Measurements from ENCODE around the gene CSF3R. TPM values are rescaled to one million over a fixed set of nuclear protein-coding genes. Genes with fewer than 3 reads are reported as not detected.

CSF3R gene
- total RNA-seq, 1 donor from 2014 or later: 0.20 TPM

GRCh38 chr1:36525166-36525565 lies 42.5 kb upstream of the CSF3R start:
- Mint-ChIP-seq H3K27ac (ENCODE audit: unreplicated experiment) (no peak overlapping the region), H3K36me3 (ENCODE audit: low read depth, unreplicated experiment) (no peaks in the 10 kb centered on the region), H3K4me3 (ENCODE audit: unreplicated experiment) (no peak overlapping the region), H3K9me3 (ENCODE audit: unreplicated experiment) (no peaks in the 10 kb centered on the region), H3K4me1 (ENCODE audit: low read depth, unreplicated experiment) (no peaks in the 10 kb centered on the region), H3K27me3 (ENCODE audit: low read depth, unreplicated experiment) (peaks cover 17% of the 10 kb centered on the region)
- DNase-seq (ENCODE audit: low read depth) (no peak), FAIRE-seq (no peak)
- Histone ChIP-seq H3K27ac (ENCODE audit: low read depth, low read length) (no peak overlapping the region), H3K4me1 (ENCODE audit: insufficient read depth, low read length) (no peaks in the 10 kb centered on the region), H2AFZ (ENCODE audit: low read depth, low read length) (no peak overlapping the region), H3K4me2 (ENCODE audit: low read length) (no peak overlapping the region), H3K4me3 (ENCODE audit: insufficient read depth, low read depth, low read length) (no peak overlapping the region), H3K9me3 (ENCODE audit: insufficient read depth, low read depth, low read length) (no peaks in the 10 kb centered on the region), H4K20me1 (ENCODE audit: insufficient read depth, low read length) (no peaks in the 10 kb centered on the region), H3K9ac (ENCODE audit: low read length) (no peak overlapping the region), H3K27me3 (ENCODE audit: insufficient read depth, low read length) (no peaks in the 10 kb centered on the region), H3K79me2 (ENCODE audit: insufficient read depth, low read length) (no peaks in the 10 kb centered on the region), H3K36me3 (ENCODE audit: insufficient read depth, low read length) (no peaks in the 10 kb centered on the region)
- no peak for TF ChIP-seq EZH2 (IDR thresholded peaks at IDR 0.05; ENCODE audit: insufficient read depth, low read length)
- TF ChIP-seq CTCF (IDR thresholded peaks at IDR 0.05; ENCODE audit: insufficient read depth, low read depth, low read length): no peak

- H3K27me3 Mint-ChIP-seq (ENCODE audit: low read depth, unreplicated experiment): peaks cover 20% of the 10 kb centered on the region
- TF ChIP-seq EZH2 (IDR thresholded peaks at IDR 0.05; ENCODE audit: insufficient read depth, low read length): no peak
- H3K4me1 Mint-ChIP-seq (ENCODE audit: low read depth, unreplicated experiment): no peaks in the 10 kb centered on the region
- H3K36me3 Mint-ChIP-seq (ENCODE audit: low read depth, unreplicated experiment): no peaks in the 10 kb centered on the region
- Histone ChIP-seq H3K27ac (ENCODE audit: low read depth, low read length) (no peak overlapping the region), H4K20me1 (ENCODE audit: insufficient read depth, low read length) (no peaks in the 10 kb centered on the region), H3K4me2 (ENCODE audit: low read length) (no peak overlapping the region), H3K9me3 (ENCODE audit: insufficient read depth, low read depth, low read length) (no peaks in the 10 kb centered on the region), H3K9ac (ENCODE audit: low read length) (no peak overlapping the region), H3K79me2 (ENCODE audit: insufficient read depth, low read length) (no peaks in the 10 kb centered on the region), H3K4me3 (ENCODE audit: insufficient read depth, low read depth, low read length) (no peak overlapping the region), H3K4me1 (ENCODE audit: insufficient read depth, low read length) (no peaks in the 10 kb centered on the region), H3K36me3 (ENCODE audit: insufficient read depth, low read length) (no peaks in the 10 kb centered on the region), H3K27me3 (ENCODE audit: insufficient read depth, low read length) (no peaks in the 10 kb centered on the region), H2AFZ (ENCODE audit: low read depth, low read length) (no peak overlapping the region)
- FAIRE-seq: no peak
- no peak overlapping the region for H3K4me3 Mint-ChIP-seq (ENCODE audit: unreplicated experiment)
- no peak for DNase-seq (ENCODE audit: low read depth)
- H3K9me3 Mint-ChIP-seq (ENCODE audit: unreplicated experiment): no peaks in the 10 kb centered on the region
- no peak overlapping the region for H3K27ac Mint-ChIP-seq (ENCODE audit: unreplicated experiment)
Observed at GRCh38 chr1:36524359-36525062, 41.8 kb upstream of the CSF3R start.

GRCh38 chr1:36523850-36524249 lies 41.1 kb upstream of the CSF3R start:
- no peak overlapping the region for H3K27ac ChIP-seq (ENCODE audit: low read depth, low read length)
- no peak for FAIRE-seq
- H2AFZ ChIP-seq (ENCODE audit: low read depth, low read length): no peak overlapping the region
- H3K4me3 ChIP-seq (ENCODE audit: insufficient read depth, low read depth, low read length): no peak overlapping the region
- H3K9me3 ChIP-seq (ENCODE audit: insufficient read depth, low read depth, low read length): no peaks in the 10 kb centered on the region
- H3K36me3 ChIP-seq (ENCODE audit: insufficient read depth, low read length): no peaks in the 10 kb centered on the region
- no peak overlapping the region for H3K27ac Mint-ChIP-seq (ENCODE audit: unreplicated experiment)
- TF ChIP-seq EZH2 (IDR thresholded peaks at IDR 0.05; ENCODE audit: insufficient read depth, low read length) (no peak), CTCF (IDR thresholded peaks at IDR 0.05; ENCODE audit: insufficient read depth, low read depth, low read length) (no peak)
- H3K27me3 Mint-ChIP-seq (ENCODE audit: low read depth, unreplicated experiment): peaks cover 24% of the 10 kb centered on the region
- H3K27me3 ChIP-seq (ENCODE audit: insufficient read depth, low read length): no peaks in the 10 kb centered on the region
- no peaks in the 10 kb centered on the region for H3K36me3 Mint-ChIP-seq (ENCODE audit: low read depth, unreplicated experiment)
- no peak for DNase-seq (ENCODE audit: low read depth)
- H3K79me2 ChIP-seq (ENCODE audit: insufficient read depth, low read length): no peaks in the 10 kb centered on the region
- H3K9me3 Mint-ChIP-seq (ENCODE audit: unreplicated experiment): no peaks in the 10 kb centered on the region
- H3K4me1 Mint-ChIP-seq (ENCODE audit: low read depth, unreplicated experiment): no peaks in the 10 kb centered on the region
- no peaks in the 10 kb centered on the region for H3K4me1 ChIP-seq (ENCODE audit: insufficient read depth, low read length)
- H4K20me1 ChIP-seq (ENCODE audit: insufficient read depth, low read length): no peaks in the 10 kb centered on the region
- H3K4me2 ChIP-seq (ENCODE audit: low read length): no peak overlapping the region
- no peak overlapping the region for H3K4me3 Mint-ChIP-seq (ENCODE audit: unreplicated experiment)
- no peak overlapping the region for H3K9ac ChIP-seq (ENCODE audit: low read length)

All from astrocyte (in vitro differentiated cells and primary cell).